ENCODE results near the gene MAGI1. TPM values are rescaled to one million over a fixed set of nuclear protein-coding genes. Genes with fewer than 3 reads are reported as not detected.
A peak's percentile ranks its signal among the peaks of the same experiment; 100 is the strongest.

MAGI1 gene
- total RNA-seq, 1 donor from 2014 or later = 49.8 TPM

DNA sequence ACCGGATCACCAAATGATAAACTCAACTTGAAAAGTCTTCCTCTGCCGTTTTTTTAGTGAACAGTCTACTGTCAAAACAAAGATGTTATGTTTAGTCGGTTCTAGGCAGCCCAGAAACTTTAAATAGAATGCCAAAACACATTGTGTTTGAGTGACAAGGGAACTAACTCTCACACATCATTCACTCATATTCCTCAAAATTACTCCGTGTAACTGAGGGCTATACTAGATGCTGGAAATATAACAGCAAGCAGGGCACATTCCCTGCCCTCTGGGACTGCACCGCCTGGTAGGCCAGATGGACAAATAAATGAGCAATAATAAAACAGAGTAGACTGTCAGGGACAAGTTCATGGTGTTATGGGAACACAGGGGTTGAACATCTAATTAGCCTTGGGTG is 251.4 kb downstream of the MAGI1 start:
- TF ChIP-seq, protein P1, sequence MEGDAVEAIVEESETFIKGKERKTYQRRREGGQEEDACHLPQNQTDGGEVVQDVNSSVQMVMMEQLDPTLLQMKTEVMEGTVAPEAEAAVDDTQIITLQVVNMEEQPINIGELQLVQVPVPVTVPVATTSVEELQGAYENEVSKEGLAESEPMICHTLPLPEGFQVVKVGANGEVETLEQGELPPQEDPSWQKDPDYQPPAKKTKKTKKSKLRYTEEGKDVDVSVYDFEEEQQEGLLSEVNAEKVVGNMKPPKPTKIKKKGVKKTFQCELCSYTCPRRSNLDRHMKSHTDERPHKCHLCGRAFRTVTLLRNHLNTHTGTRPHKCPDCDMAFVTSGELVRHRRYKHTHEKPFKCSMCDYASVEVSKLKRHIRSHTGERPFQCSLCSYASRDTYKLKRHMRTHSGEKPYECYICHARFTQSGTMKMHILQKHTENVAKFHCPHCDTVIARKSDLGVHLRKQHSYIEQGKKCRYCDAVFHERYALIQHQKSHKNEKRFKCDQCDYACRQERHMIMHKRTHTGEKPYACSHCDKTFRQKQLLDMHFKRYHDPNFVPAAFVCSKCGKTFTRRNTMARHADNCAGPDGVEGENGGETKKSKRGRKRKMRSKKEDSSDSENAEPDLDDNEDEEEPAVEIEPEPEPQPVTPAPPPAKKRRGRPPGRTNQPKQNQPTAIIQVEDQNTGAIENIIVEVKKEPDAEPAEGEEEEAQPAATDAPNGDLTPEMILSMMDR (conservative IDR thresholded peaks at IDR 0.05) = no peak
- Mint-ChIP-seq H3K4me3 (no peak overlapping the region), H3K27me3 (ENCODE audit: low read depth) (no peaks in the 10 kb centered on the region), H3K9me3 (no peaks in the 10 kb centered on the region), H3K4me1 (peaks cover 8% of the 10 kb centered on the region), H3K27ac (ENCODE audit: unreplicated experiment) (peak overlapping the region; percentile 9), H3K36me3 (ENCODE audit: low read depth) (no peaks in the 10 kb centered on the region)
- no peak for DNase-seq (ENCODE audit: low read depth, low spot score)

DNA sequence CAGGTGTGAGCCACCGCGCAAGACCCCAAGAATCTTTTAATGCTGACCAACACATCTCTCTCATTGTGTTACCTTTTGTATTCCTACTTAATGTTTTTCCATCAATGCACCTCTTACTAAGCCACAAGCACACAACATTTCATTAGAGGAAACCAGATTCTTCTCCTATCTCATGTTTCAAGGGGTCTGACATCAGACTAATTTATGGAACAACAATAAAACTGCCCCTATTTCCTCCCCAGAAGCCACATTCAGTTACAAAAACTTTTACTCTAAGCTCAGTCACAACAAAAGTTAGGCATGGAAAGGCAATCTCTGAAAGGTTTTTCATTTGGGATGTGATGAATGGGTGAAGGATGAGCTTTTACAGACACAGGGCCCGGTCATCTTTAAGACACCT is 251.8 kb downstream of the MAGI1 start:
- H3K27ac Mint-ChIP-seq (ENCODE audit: unreplicated experiment) = no peak overlapping the region
- DNase-seq (ENCODE audit: low read depth, low spot score) = no peak
- TF ChIP-seq, protein P1 (conservative IDR thresholded peaks at IDR 0.05) = no peak
- no peaks in the 10 kb centered on the region for H3K36me3 Mint-ChIP-seq (ENCODE audit: low read depth)
- H3K27me3 Mint-ChIP-seq (ENCODE audit: low read depth) = no peaks in the 10 kb centered on the region
- peaks cover 8% of the 10 kb centered on the region for H3K4me1 Mint-ChIP-seq
- H3K4me3 Mint-ChIP-seq = no peak overlapping the region
- H3K9me3 Mint-ChIP-seq = no peaks in the 10 kb centered on the region

DNA sequence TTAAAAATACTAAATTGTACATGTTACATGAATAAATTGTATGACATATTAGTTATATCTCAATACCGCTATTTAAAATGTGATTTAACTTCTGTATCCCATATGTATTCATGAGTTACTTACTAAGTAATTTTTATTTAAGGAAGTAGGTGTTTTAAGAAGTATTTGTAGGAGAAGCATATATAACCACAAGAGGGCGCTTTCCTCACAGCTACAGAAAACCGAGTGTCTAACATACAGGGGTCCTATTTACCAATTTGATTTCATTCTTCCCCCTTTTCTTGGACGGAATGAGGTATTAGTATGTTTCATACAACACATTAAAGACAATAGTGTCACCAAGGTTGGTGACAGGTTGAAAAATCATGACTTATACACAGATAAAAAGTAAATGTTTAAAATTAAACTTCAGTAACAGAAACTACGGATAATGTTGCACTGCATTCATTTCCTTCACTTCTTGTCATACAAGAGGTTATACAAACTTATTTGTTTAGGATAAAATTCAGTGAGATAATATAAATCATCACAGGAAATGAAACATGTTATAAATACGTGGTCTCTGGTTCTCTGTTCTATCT is 253.6 kb downstream of the MAGI1 start:
- Mint-ChIP-seq H3K27me3 (ENCODE audit: low read depth) (no peaks in the 10 kb centered on the region), H3K4me3 (no peak overlapping the region), H3K27ac (ENCODE audit: unreplicated experiment) (no peak overlapping the region), H3K4me1 (peaks cover 8% of the 10 kb centered on the region), H3K9me3 (no peaks in the 10 kb centered on the region), H3K36me3 (ENCODE audit: low read depth) (no peaks in the 10 kb centered on the region)
- TF ChIP-seq, protein P1 (conservative IDR thresholded peaks at IDR 0.05) = peak; percentile 95
- DNase-seq (ENCODE audit: low read depth, low spot score) = no peak

DNA sequence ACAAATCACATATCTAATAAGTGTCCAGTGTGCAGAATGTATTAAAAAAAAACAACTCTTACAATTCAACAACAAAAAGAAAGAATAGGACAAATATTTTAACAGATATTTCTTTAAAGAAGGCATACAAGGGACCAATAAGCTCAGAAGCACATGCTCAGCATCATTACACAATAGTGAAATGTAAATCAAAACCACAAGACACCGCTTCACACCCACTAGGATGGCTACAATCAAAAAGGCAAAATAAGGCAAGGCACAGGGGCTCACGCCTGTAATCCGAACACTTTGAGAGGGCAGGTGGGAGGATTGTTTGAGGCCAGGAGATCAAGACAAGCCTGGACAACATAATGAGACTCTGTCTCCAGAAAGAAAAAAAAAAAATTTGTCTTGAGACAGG is 255.6 kb downstream of the MAGI1 start:
- Mint-ChIP-seq H3K27ac (ENCODE audit: unreplicated experiment) (no peak overlapping the region), H3K36me3 (ENCODE audit: low read depth) (no peaks in the 10 kb centered on the region), H3K4me3 (no peak overlapping the region), H3K4me1 (peaks cover 13% of the 10 kb centered on the region), H3K9me3 (no peaks in the 10 kb centered on the region), H3K27me3 (ENCODE audit: low read depth) (no peaks in the 10 kb centered on the region)
- no peak for DNase-seq (ENCODE audit: low read depth, low spot score)
- TF ChIP-seq, protein P1 (conservative IDR thresholded peaks at IDR 0.05) = no peak

DNA sequence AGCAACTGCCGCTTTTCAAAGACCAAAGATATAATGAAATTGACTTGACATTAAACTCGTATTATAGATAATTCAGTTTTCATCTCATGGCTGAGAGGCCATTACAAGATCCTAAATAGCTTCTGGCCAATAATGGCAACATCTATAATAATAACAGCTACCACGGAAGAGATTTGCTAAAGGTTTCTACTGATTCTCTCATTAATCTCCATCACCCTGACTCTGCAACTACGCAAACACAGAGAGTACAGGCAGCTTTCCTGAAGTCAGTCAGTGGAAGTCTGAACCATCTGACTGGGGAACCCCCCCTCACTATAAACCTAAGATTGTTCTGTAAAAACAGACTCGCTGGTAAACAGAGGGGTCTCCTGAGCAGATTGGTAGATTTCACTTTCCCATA is 257.1 kb downstream of the MAGI1 start:
- no peaks in the 10 kb centered on the region for H3K36me3 Mint-ChIP-seq (ENCODE audit: low read depth)
- TF ChIP-seq, protein P1 (conservative IDR thresholded peaks at IDR 0.05) = no peak
- no peaks in the 10 kb centered on the region for H3K27me3 Mint-ChIP-seq (ENCODE audit: low read depth)
- no peak overlapping the region for H3K27ac Mint-ChIP-seq (ENCODE audit: unreplicated experiment)
- no peaks in the 10 kb centered on the region for H3K9me3 Mint-ChIP-seq
- DNase-seq (ENCODE audit: low read depth, low spot score) = no peak
- H3K4me3 Mint-ChIP-seq = no peak overlapping the region
- H3K4me1 Mint-ChIP-seq = peaks cover 8% of the 10 kb centered on the region

All from neural crest cell (in vitro differentiated cells).